Measurements from ENCODE around the gene STRN3.

The STRN3 gene

GRCh38 chr14:31001339-31001658 lies 24.9 kb downstream of the STRN3 start:
- Histone ChIP-seq H3K4me3 (no peak overlapping the region), H3K9ac (ENCODE audit: insufficient read length) (no peak overlapping the region), H3K27ac (no peak overlapping the region), H3K9me3 (ENCODE audit: low read depth, low read length) (no peaks in the 10 kb centered on the region), H3K36me3 (ENCODE audit: insufficient read depth, low read length) (peaks cover 37% of the 10 kb centered on the region)
- no peak for DNase-seq (ENCODE audit: low read depth, low spot score)
- no peak for TF ChIP-seq FOXP2 (optimal IDR thresholded peaks at IDR 0.05; ENCODE audit: control extremely low read depth, extremely low read length, insufficient read depth)
- TF ChIP-seq POLR2AphosphoS5 (IDR thresholded peaks at IDR 0.05; ENCODE audit: borderline replicate concordance, low read depth, low read length): no peak
- TF ChIP-seq EZH2 (IDR thresholded peaks at IDR 0.05): no peak

- Histone ChIP-seq H3K27ac (no peak overlapping the region), H3K9me3 (ENCODE audit: low read depth, low read length) (no peaks in the 10 kb centered on the region), H3K4me3 (no peak overlapping the region), H3K36me3 (ENCODE audit: insufficient read depth, low read length) (peaks cover 37% of the 10 kb centered on the region), H3K9ac (ENCODE audit: insufficient read length) (no peak overlapping the region)
- DNase-seq (ENCODE audit: low read depth, low spot score): no peak
- TF ChIP-seq FOXP2 (optimal IDR thresholded peaks at IDR 0.05; ENCODE audit: control extremely low read depth, extremely low read length, insufficient read depth) (no peak), POLR2AphosphoS5 (IDR thresholded peaks at IDR 0.05; ENCODE audit: borderline replicate concordance, low read depth, low read length) (no peak), EZH2 (IDR thresholded peaks at IDR 0.05) (no peak)
Observed at GRCh38 chr14:31000629-31001338, 25.4 kb downstream of the STRN3 start.

DNA sequence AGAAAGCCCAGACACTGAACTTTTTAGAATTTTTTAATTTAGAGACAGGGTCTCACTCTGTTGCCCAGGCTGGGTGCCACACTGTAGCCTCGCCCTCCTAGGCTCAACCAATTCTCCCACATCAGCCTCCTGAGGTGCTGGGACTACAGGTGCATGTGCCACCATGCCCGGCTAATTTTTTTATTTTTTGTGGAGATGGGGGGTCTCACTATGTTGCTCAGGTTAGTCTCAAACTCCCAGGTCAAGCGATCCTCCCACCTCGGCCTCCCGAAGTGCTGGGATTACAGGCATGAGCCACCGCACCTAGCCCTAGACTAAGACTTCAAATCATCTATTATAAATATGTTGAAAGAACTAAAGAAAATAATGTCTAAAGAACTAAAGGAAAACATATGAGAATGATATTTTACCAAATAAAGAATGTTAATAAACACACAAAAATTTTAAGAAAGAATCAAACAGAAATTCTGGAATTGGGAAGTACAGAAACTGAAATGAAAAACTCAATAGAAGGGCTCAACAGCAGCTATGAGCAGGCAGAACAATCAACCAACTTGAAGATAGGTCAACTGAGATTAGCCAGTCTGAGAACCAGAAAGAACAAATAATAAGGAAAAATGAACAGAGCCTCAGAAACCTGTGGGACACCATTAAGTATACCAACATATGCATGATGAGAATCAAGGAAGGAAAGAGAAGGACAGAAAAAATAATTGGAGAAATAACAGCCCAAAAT lies 27.0 kb downstream of the STRN3 start:
- H3K36me3 ChIP-seq (ENCODE audit: insufficient read depth, low read length): peaks cover 31% of the 10 kb centered on the region
- no peak for DNase-seq (ENCODE audit: low read depth, low spot score)
- H3K9ac ChIP-seq (ENCODE audit: insufficient read length): no peak overlapping the region
- no peak overlapping the region for H3K27ac ChIP-seq
- TF ChIP-seq EZH2 (IDR thresholded peaks at IDR 0.05): no peak
- no peak for TF ChIP-seq FOXP2 (optimal IDR thresholded peaks at IDR 0.05; ENCODE audit: control extremely low read depth, extremely low read length, insufficient read depth)
- TF ChIP-seq POLR2AphosphoS5 (IDR thresholded peaks at IDR 0.05; ENCODE audit: borderline replicate concordance, low read depth, low read length): no peak
- H3K4me3 ChIP-seq: no peak overlapping the region
- H3K9me3 ChIP-seq (ENCODE audit: low read depth, low read length): no peaks in the 10 kb centered on the region

DNA sequence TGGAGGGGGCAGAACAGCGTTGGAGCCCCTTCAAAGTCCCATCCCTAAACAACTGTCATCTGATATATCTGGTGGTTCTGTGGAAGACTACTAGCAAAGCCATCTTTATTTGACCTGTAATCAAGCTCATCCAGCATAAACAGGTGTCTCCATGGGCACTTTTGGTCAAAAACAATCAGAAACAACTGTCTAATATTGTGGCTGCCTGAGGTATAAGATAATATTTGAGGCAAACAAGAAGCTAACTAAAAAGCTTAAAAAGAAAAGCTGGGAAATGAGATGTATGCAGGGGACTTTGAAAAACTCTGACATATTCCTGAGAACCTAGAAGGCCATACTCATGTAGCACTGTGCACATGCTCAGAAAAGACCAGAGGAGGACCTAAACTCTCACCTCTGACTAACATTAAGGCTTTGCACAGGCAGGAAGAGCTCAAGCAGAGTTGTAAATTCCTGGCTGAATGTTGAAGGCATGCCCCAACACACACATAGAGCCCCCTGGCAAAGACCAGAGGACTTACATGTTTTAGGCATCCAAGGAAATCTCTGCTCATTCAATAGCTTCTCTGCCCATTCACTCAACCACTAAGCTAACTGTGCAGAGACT lies 28.0 kb downstream of the STRN3 start:
- Histone ChIP-seq H3K27ac (no peak overlapping the region), H3K4me3 (no peak overlapping the region), H3K9me3 (ENCODE audit: low read depth, low read length) (no peaks in the 10 kb centered on the region), H3K9ac (ENCODE audit: insufficient read length) (no peak overlapping the region), H3K36me3 (ENCODE audit: insufficient read depth, low read length) (peaks cover 31% of the 10 kb centered on the region)
- DNase-seq (ENCODE audit: low read depth, low spot score): no peak
- TF ChIP-seq FOXP2 (optimal IDR thresholded peaks at IDR 0.05; ENCODE audit: control extremely low read depth, extremely low read length, insufficient read depth) (no peak), POLR2AphosphoS5 (IDR thresholded peaks at IDR 0.05; ENCODE audit: borderline replicate concordance, low read depth, low read length) (no peak), EZH2 (IDR thresholded peaks at IDR 0.05) (no peak)

GRCh38 chr14:30996892-30997659 lies 29.1 kb downstream of the STRN3 start:
- Histone ChIP-seq H3K36me3 (ENCODE audit: insufficient read depth, low read length) (peaks cover 26% of the 10 kb centered on the region), H3K4me3 (no peak overlapping the region), H3K27ac (no peak overlapping the region), H3K9ac (ENCODE audit: insufficient read length) (no peak overlapping the region), H3K9me3 (ENCODE audit: low read depth, low read length) (no peaks in the 10 kb centered on the region)
- no peak for TF ChIP-seq POLR2AphosphoS5 (IDR thresholded peaks at IDR 0.05; ENCODE audit: borderline replicate concordance, low read depth, low read length)
- no peak for TF ChIP-seq FOXP2 (optimal IDR thresholded peaks at IDR 0.05; ENCODE audit: control extremely low read depth, extremely low read length, insufficient read depth)
- TF ChIP-seq EZH2 (IDR thresholded peaks at IDR 0.05): no peak
- DNase-seq (ENCODE audit: low read depth, low spot score): no peak

DNA sequence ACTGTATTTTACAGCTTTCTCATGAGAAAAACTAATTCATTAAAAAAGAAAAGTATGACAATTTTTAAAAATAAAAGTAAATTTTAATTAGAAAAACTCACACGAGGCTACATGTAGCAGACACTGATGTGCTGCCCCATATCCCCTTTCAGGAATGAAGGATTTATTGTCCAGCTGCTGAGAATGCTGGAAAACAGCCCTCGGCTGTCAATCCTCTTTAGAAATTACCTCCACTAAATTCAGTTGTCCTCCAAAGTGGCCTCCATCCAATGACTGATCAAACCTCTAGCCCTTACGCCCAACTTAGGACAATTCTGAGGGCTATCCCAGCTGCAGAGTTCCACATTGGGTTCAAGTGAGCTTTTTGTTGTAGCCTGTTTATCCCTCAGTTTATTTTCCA lies 30.5 kb downstream of the STRN3 start:
- H3K9ac ChIP-seq (ENCODE audit: insufficient read length): no peak overlapping the region
- H3K27ac ChIP-seq: no peak overlapping the region
- no peak for TF ChIP-seq EZH2 (IDR thresholded peaks at IDR 0.05)
- no peaks in the 10 kb centered on the region for H3K9me3 ChIP-seq (ENCODE audit: low read depth, low read length)
- H3K36me3 ChIP-seq (ENCODE audit: insufficient read depth, low read length): peaks cover 17% of the 10 kb centered on the region
- no peak overlapping the region for H3K4me3 ChIP-seq
- no peak for DNase-seq (ENCODE audit: low read depth, low spot score)

- no peak for TF ChIP-seq EZH2 (IDR thresholded peaks at IDR 0.05)
- TF ChIP-seq FOXP2 (optimal IDR thresholded peaks at IDR 0.05; ENCODE audit: control extremely low read depth, extremely low read length, insufficient read depth): no peak
- H3K27ac ChIP-seq: 0 out of 2 replicates have a peak overlapping the region, but pooled peaks have one; percentile 14
- H3K9ac ChIP-seq (ENCODE audit: insufficient read length): no peak overlapping the region
- no peak overlapping the region for H3K4me3 ChIP-seq
- DNase-seq (ENCODE audit: low read depth, low spot score): no peak
- no peaks in the 10 kb centered on the region for H3K9me3 ChIP-seq (ENCODE audit: low read depth, low read length)
- peaks cover 13% of the 10 kb centered on the region for H3K36me3 ChIP-seq (ENCODE audit: insufficient read depth, low read length)
Observed at GRCh38 chr14:30994681-30995620, 31.2 kb downstream of the STRN3 start.
